OCI-LY1 (cell line): Measurements from ENCODE around the gene TNFAIP3.

Experiments used
- CTCF ChIP-seq: fragments of 200-600 bp; sonication (generic), shearing (Covaris generic); IDR thresholded peaks from 2 replicates; pipeline ENCODE4 v1.5.1; 2017; ENCODE audit warnings: mild to moderate bottlenecking, antibody characterized with exemption, low read length, moderate library complexity, mixed read lengths
- EZH2 ChIP-seq: fragments of 200-600 bp; sonication (generic), shearing (Covaris generic); IDR thresholded peaks from 2 replicates; pipeline ENCODE4 v1.8.0; 2017; ENCODE audit warnings: borderline replicate concordance, mixed run types, mild to moderate bottlenecking, antibody characterized with exemption, low read length, moderate library complexity, mixed read lengths

GRCh38 chr6:137894779-137895385, 27.8 kb downstream of the TNFAIP3 start:
- TF ChIP-seq CTCF (no peak), EZH2 (no peak)
